Smooth muscle cell of the brain vasculature (primary cell): ENCODE measurements around the gene TMEM121B.
"Not testable (repeated sequence)": the region's sequence is repeated elsewhere in the genome, so short reads cannot be mapped to it uniquely, and the experiment has no call there.

ENCODE experiments used
- DNase-seq: peaks from one replicate; pipeline ENCODE4 v3.0.0-alpha.2; 2012; ENCODE audit warnings: low read depth, low spot score

TMEM121B gene

GRCh38 chr22:17121233-17122195 lies at the start of gene TMEM121B:
Gene TMEM121B (minus strand): TSS chr22:17121360. CDS start chr22:17121127, 233 bp downstream.
- DNase-seq = no peak

- DNase-seq = no peak
Observed at GRCh38 chr22:17167486-17167885, 46.3 kb upstream of the TMEM121B start.

- no peak for DNase-seq
Observed at GRCh38 chr22:17164392-17165024, 43.3 kb upstream of the TMEM121B start.

- DNase-seq = no peak
Observed at GRCh38 chr22:17162731-17163130, 41.6 kb upstream of the TMEM121B start.

- DNase-seq = no peak
Observed at GRCh38 chr22:17161991-17162390, 40.8 kb upstream of the TMEM121B start.

- no peak for DNase-seq
Observed at GRCh38 chr22:17159504-17159951, 38.4 kb upstream of the TMEM121B start.

GRCh38 chr22:17158568-17159503 lies 37.7 kb upstream of the TMEM121B start, which contains the start of gene HDHD5:
Gene HDHD5 (minus strand): TSS chr22:17159277. CDS start chr22:17159251, 26 bp downstream.
- DNase-seq = peak; percentile 36

GRCh38 chr22:17158176-17158567 lies 37.0 kb upstream of the TMEM121B start:
- no peak for DNase-seq

GRCh38 chr22:17157714-17158113 lies 36.6 kb upstream of the TMEM121B start:
- DNase-seq = no peak

GRCh38 chr22:17155941-17156340 lies 34.8 kb upstream of the TMEM121B start:
- DNase-seq = no peak

- no peak for DNase-seq
Observed at GRCh38 chr22:17152971-17153370, 31.8 kb upstream of the TMEM121B start.

- no peak for DNase-seq
Observed at GRCh38 chr22:17152340-17152739, 31.2 kb upstream of the TMEM121B start.

GRCh38 chr22:17149076-17149815 lies 28.1 kb upstream of the TMEM121B start:
- no peak for DNase-seq

GRCh38 chr22:17147458-17147857 lies 26.3 kb upstream of the TMEM121B start:
- DNase-seq = not testable (repeated sequence)

- no peak for DNase-seq
Observed at GRCh38 chr22:17145021-17145680, 24.0 kb upstream of the TMEM121B start.

- DNase-seq = no peak
Observed at GRCh38 chr22:17143826-17144225, 22.7 kb upstream of the TMEM121B start.

- no peak for DNase-seq
Observed at GRCh38 chr22:17143101-17143500, 21.9 kb upstream of the TMEM121B start.

- DNase-seq = no peak
Observed at GRCh38 chr22:17140826-17141766, 19.9 kb upstream of the TMEM121B start.

- DNase-seq = no peak
Observed at GRCh38 chr22:17140022-17140421, 18.9 kb upstream of the TMEM121B start.
